ENCODE results near the gene TPRG1L. TPM values are rescaled to one million over a fixed set of nuclear protein-coding genes. Genes with fewer than 3 reads are reported as not detected.

The TPRG1L gene
- total and polyA plus RNA-seq, 2 of the 4 experiments (the other 2 are of a cell fraction), result 25.3 to 39.5 TPM

DNA sequence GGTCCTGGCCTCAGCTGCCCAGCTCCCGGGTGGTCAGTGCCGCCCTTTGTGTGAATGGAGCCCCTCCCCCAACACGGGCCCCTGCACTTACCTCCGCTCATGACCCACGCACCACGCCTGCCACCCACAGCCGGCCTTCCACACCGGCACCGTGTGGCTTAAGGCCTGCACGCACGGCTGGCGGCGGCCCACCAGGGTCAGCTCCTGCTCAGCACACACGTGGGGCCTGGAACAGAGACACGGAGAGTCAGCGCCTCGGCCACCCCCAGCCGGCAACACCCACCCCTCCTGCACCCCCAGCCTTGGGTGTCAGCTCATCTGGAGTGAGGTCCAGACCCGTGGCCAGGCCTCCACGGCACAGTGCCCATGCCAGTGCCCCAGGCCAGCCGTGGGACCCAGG, 22.4 kb upstream of the TPRG1L start:
- no peak overlapping the region for H2BK15ac ChIP-seq (ENCODE audit: low read depth, low read length)

More for the DNA sequence above, 22.4 kb upstream of the TPRG1L start:
- Histone ChIP-seq H2AFZ (replicated peaks; ENCODE audit: low read length, poor library complexity) (no peak overlapping the region), H3K9ac (ENCODE audit: low read depth, low read length) (no peak overlapping the region), H2AK5ac (ENCODE audit: low read depth, low read length) (no peak overlapping the region), H2BK20ac (ENCODE audit: low read depth, low read length) (no peak overlapping the region), H3K79me1 (ENCODE audit: low read depth in 1 of 2, low read length in 2 of 2) (no peaks in the 10 kb centered on the region), H3K56ac (ENCODE audit: extremely low read depth, insufficient read depth, low read length) (no peak overlapping the region), H3K36me3 (ENCODE audit: control insufficient read depth, insufficient read depth, low read length) (no peaks in the 10 kb centered on the region), H2BK5ac (ENCODE audit: low read depth, low read length, poor library complexity, severe bottlenecking) (no peak overlapping the region), H4K91ac (ENCODE audit: insufficient read depth, low read depth, low read length) (no peak overlapping the region), H3K4me1 (ENCODE audit: control insufficient read depth, insufficient read depth, low read length) (no peaks in the 10 kb centered on the region), H3K4me2 (ENCODE audit: low read depth, low read length) (no peak overlapping the region), H4K8ac (ENCODE audit: low read depth in 2 of 2, low read length in 2 of 2) (no peak overlapping the region), H4K5ac (ENCODE audit: low read depth, low read length) (no peak overlapping the region), H3K9me3 (ENCODE audit: control insufficient read depth, insufficient read depth, low read length) (no peaks in the 10 kb centered on the region), H2BK120ac (ENCODE audit: low read depth, low read length) (no peak overlapping the region), H3K14ac (replicated peaks; ENCODE audit: low read depth, low read length) (no peak overlapping the region), H3K4ac (ENCODE audit: low read depth, low read length) (no peak overlapping the region), H3K27ac (ENCODE audit: insufficient read depth, low read length) (no peak overlapping the region), H4K20me1 (ENCODE audit: insufficient read depth, low read length) (no peaks in the 10 kb centered on the region), H3K4me3 (ENCODE audit: insufficient read depth, low read depth, low read length) (no peak overlapping the region), H3K18ac (ENCODE audit: low read depth, low read length) (no peak overlapping the region), H3K27me3 (ENCODE audit: control insufficient read depth, insufficient read depth, low read length) (peaks cover 12% of the 10 kb centered on the region), H3K23ac (ENCODE audit: low read depth, low read length) (no peak overlapping the region), H2AK9ac (replicated peaks; ENCODE audit: low read depth, low read length, poor library complexity) (no peak overlapping the region), H3K9me1 (ENCODE audit: insufficient read depth, low read length) (no peaks in the 10 kb centered on the region; the same call in 1 of the 2 replicates)
- DNase-seq, result no peak
- dilution Hi-C loops (cut with HindIII; ENCODE audit: low sequenced_read_pairs, unreplicated experiment), result no loop called here
- no peak for ATAC-seq (ENCODE audit: low read depth)
- BruUV-seq (replicated peaks), result no TSS peak
- TF ChIP-seq POLR2A (IDR thresholded peaks at IDR 0.05; ENCODE audit: low read depth, low read length) (no peak), BHLHE40 (IDR thresholded peaks at IDR 0.05; ENCODE audit: low read depth, low read length) (no peak), MAFK (IDR thresholded peaks at IDR 0.05; ENCODE audit: low read depth, low read length) (no peak), CEBPB (IDR thresholded peaks at IDR 0.05; ENCODE audit: low read depth, low read length) (no peak), RAD21 (IDR thresholded peaks at IDR 0.05; ENCODE audit: low read length) (no peak), RFX5 (IDR thresholded peaks at IDR 0.05; ENCODE audit: low read depth, low read length) (no peak), CHD1 (IDR thresholded peaks at IDR 0.05; ENCODE audit: low read depth, low read length) (no peak), FOS (IDR thresholded peaks at IDR 0.05; ENCODE audit: low read depth, low read length) (no peak), SMC3 (IDR thresholded peaks at IDR 0.05; ENCODE audit: low read depth, low read length) (no peak), NFE2L2 (IDR thresholded peaks at IDR 0.05; ENCODE audit: low read depth, low read length) (no peak), MXI1 (IDR thresholded peaks at IDR 0.05; ENCODE audit: borderline replicate concordance, low read depth, low read length) (no peak), RCOR1 (IDR thresholded peaks at IDR 0.05; ENCODE audit: insufficient replicate concordance, low read length) (no peak), MAZ (IDR thresholded peaks at IDR 0.05; ENCODE audit: borderline replicate concordance, low read depth, low read length) (no peak)
- TF ChIP-seq, protein P1, sequence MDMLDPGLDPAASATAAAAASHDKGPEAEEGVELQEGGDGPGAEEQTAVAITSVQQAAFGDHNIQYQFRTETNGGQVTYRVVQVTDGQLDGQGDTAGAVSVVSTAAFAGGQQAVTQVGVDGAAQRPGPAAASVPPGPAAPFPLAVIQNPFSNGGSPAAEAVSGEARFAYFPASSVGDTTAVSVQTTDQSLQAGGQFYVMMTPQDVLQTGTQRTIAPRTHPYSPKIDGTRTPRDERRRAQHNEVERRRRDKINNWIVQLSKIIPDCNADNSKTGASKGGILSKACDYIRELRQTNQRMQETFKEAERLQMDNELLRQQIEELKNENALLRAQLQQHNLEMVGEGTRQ (IDR thresholded peaks at IDR 0.05; ENCODE audit: low read depth, low read length), result no peak
- TF ChIP-seq, protein P2, sequence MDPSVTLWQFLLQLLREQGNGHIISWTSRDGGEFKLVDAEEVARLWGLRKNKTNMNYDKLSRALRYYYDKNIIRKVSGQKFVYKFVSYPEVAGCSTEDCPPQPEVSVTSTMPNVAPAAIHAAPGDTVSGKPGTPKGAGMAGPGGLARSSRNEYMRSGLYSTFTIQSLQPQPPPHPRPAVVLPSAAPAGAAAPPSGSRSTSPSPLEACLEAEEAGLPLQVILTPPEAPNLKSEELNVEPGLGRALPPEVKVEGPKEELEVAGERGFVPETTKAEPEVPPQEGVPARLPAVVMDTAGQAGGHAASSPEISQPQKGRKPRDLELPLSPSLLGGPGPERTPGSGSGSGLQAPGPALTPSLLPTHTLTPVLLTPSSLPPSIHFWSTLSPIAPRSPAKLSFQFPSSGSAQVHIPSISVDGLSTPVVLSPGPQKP (IDR thresholded peaks at IDR 0.05; ENCODE audit: borderline replicate concordance, low read depth, low read length), result no peak
- TF ChIP-seq, protein P3, sequence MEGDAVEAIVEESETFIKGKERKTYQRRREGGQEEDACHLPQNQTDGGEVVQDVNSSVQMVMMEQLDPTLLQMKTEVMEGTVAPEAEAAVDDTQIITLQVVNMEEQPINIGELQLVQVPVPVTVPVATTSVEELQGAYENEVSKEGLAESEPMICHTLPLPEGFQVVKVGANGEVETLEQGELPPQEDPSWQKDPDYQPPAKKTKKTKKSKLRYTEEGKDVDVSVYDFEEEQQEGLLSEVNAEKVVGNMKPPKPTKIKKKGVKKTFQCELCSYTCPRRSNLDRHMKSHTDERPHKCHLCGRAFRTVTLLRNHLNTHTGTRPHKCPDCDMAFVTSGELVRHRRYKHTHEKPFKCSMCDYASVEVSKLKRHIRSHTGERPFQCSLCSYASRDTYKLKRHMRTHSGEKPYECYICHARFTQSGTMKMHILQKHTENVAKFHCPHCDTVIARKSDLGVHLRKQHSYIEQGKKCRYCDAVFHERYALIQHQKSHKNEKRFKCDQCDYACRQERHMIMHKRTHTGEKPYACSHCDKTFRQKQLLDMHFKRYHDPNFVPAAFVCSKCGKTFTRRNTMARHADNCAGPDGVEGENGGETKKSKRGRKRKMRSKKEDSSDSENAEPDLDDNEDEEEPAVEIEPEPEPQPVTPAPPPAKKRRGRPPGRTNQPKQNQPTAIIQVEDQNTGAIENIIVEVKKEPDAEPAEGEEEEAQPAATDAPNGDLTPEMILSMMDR (conservative IDR thresholded peaks at IDR 0.05; ENCODE audit: low read depth, low read length), result no peak
- in situ Hi-C loops (cut with MboI; ENCODE audit: low sequenced_read_pairs), result no loop called here
- intact Hi-C loops (cut with micrococcal nuclease), result no loop called here
- ChIA-PET POLR2A (ENCODE audit: unreplicated experiment) (no interaction called here), CTCF (no interaction called here)
- WGBS, 2 experiments (ENCODE audit: extremely low coverage in 2 of 2, insufficient read length in 1 of 2), result 89% methylated on average over 3 of the region's 21 CpGs; no CpG with 5 or more reads in 1 of the 2 experiments

Measured in IMR-90 (cell line).